IgD-negative memory B cell (primary cell): ENCODE results near the gene FCRL3. TPM values are rescaled to one million over a fixed set of nuclear protein-coding genes. Genes with fewer than 3 reads are reported as not detected.
A peak's percentile ranks its signal among the peaks of the same experiment; 100 is the strongest.
"Not testable (repeated sequence)": the region's sequence is repeated elsewhere in the genome, so short reads cannot be mapped to it uniquely, and the experiment has no call there.

ENCODE experiments used
- H3K27ac Mint-ChIP-seq, 3 donors: one replicate each; pipeline ENCODE4 v1.8.0; 2020 to 2022; ENCODE audit warnings: mild to moderate bottlenecking in 3 of 3, mixed read lengths in 3 of 3, moderate library complexity in 1 of 3
- H3K27me3 Mint-ChIP-seq: one replicate; pipeline ENCODE4 v1.8.0; 2021; ENCODE audit warnings: mixed read lengths
- H3K36me3 Mint-ChIP-seq: one replicate; pipeline ENCODE4 v1.8.0; 2020; ENCODE audit warnings: mild to moderate bottlenecking, mixed read lengths
- H3K4me1 Mint-ChIP-seq, 3 donors: one replicate each; pipeline ENCODE4 v1.8.0; 2020 to 2022; ENCODE audit warnings: mixed read lengths in 3 of 3, mild to moderate bottlenecking in 1 of 3
- H3K4me3 Mint-ChIP-seq, 4 donors: one replicate each; pipeline ENCODE4 v1.8.0; 2020 to 2022; ENCODE audit warnings: mild to moderate bottlenecking in 4 of 4, mixed read lengths in 4 of 4, moderate library complexity in 3 of 4
- H3K9me3 Mint-ChIP-seq, 3 donors: one replicate each; pipeline ENCODE4 v1.8.0; 2020 to 2021; ENCODE audit warnings: mixed read lengths in 3 of 3, mild to moderate bottlenecking in 1 of 3
- polyA plus RNA-seq: library from polyadenylated mRNA; unstranded; fragments of 300-500 nt; fragmentation: Illumina TruSeq; gene quantifications from one replicate; pipeline ENCODE4 v1.2.3, GENCODE V29; 2021

FCRL3 gene, protein sequence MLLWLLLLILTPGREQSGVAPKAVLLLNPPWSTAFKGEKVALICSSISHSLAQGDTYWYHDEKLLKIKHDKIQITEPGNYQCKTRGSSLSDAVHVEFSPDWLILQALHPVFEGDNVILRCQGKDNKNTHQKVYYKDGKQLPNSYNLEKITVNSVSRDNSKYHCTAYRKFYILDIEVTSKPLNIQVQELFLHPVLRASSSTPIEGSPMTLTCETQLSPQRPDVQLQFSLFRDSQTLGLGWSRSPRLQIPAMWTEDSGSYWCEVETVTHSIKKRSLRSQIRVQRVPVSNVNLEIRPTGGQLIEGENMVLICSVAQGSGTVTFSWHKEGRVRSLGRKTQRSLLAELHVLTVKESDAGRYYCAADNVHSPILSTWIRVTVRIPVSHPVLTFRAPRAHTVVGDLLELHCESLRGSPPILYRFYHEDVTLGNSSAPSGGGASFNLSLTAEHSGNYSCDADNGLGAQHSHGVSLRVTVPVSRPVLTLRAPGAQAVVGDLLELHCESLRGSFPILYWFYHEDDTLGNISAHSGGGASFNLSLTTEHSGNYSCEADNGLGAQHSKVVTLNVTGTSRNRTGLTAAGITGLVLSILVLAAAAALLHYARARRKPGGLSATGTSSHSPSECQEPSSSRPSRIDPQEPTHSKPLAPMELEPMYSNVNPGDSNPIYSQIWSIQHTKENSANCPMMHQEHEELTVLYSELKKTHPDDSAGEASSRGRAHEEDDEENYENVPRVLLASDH
- 84.5 TPM for polyA plus RNA-seq

DNA sequence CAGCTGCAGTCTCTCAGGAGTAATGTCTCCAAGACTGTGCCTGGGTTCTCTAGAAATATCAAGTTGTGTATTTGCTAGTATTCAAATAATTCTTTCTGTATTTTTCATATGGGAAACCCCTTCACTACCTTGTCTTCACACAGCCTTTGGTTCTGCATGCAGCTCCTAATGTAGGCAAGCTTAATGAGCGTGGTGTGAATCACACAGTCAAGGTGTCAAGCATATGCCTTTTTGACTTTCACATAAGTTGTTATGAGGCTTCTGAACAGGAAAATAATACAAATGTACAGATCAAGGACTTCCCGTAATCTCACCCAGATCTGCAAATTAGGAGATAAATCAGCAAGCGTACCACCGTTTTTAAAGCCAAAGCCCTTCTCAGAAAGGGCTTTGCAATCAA lies at the start of gene FCRL3:
TSS of gene FCRL3 (minus strand) at position 38 of the 400 bp plus-strand sequence. CDS start 280 bp downstream, outside the sequence.
- H3K4me3 Mint-ChIP-seq = peak within 1 kb of the TSS; percentile 86 to 97 (median 91)
- peaks cover 71 to 74% (median 73%) of the 10 kb centered on the region in 3 donors for H3K4me1 Mint-ChIP-seq
- peaks cover 0 to 2% (median 0%) of the 10 kb centered on the region in 3 donors for H3K9me3 Mint-ChIP-seq
- H3K36me3 Mint-ChIP-seq = no peaks in the 10 kb centered on the region
- peak within 1 kb of the TSS; percentile 71 to 90 (median 86) for H3K27ac Mint-ChIP-seq
- no peaks in the 10 kb centered on the region for H3K27me3 Mint-ChIP-seq

DNA sequence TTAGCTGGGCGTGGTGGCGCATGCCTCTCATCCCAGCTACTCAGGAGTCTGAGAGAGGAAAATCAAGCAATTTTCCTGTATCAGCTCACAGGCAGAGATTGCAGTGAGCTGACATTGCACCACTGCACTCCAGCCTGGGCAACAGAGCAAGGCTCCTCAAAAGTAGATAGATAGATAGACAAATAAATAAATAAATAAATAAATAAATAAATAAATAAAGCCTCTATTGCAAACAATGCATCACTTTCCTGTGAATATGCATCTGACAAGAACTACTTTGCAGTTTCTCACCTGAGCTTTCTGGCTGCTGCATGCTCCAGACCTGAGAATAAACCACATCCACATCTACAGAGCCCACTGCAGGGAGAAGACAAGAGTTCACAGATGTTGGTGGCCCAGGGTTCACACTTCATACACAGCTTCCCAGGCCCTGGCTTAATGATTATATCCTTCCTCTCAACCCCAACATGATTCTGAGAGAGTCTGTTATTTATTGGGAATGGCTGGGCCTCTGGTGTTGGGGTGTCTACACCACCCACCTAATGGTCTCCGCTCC lies 47.8 kb upstream of the FCRL3 start:
- Mint-ChIP-seq H3K4me3 (no peak overlapping the region), H3K27me3 (no peaks in the 10 kb centered on the region), H3K36me3 (peaks cover 14% of the 10 kb centered on the region), H3K4me1 (peaks cover 16 to 25% (median 22%) of the 10 kb centered on the region in 3 donors), H3K27ac (peak overlapping the region in 2 of 3 donors; percentile 21 to 42), H3K9me3 (no peaks in the 10 kb centered on the region)

DNA sequence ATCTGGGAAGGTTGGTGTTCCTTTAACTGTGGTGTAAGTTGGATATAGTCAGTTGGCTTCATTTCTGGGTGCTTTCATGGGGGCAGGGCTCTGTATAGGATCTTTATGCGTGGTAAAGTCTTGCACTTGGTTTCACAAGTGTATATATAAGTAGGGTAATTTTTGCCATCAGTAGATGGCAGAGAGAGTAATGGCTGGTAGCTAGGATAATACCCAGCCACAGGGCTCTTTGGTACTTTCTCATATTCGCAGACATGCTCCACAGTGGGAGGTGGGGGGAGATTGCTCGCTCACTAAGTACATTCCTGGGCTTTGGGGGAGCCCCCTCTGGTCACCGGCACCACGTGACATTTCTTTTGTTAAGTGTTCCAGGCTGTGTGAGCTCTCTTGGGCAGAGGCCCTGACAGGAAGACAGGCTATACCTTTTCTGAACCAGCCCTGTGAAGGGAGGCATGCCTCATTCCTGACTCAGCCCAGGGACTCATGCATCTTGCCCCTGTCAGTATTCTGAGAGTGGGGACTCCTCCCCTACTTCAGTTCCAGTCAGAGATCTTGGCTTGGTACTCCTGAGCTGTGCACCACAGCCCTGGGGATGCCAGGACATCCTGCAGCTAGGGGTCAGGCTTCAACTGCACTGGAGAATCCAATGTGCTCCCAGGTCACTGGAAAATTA lies 38.8 kb upstream of the FCRL3 start:
- H3K4me1 Mint-ChIP-seq = peaks cover 30 to 42% (median 34%) of the 10 kb centered on the region in 3 donors
- H3K9me3 Mint-ChIP-seq = no peaks in the 10 kb centered on the region
- no peak overlapping the region for H3K4me3 Mint-ChIP-seq
- no peak overlapping the region for H3K27ac Mint-ChIP-seq
- H3K27me3 Mint-ChIP-seq = no peaks in the 10 kb centered on the region
- peaks cover 7% of the 10 kb centered on the region for H3K36me3 Mint-ChIP-seq

DNA sequence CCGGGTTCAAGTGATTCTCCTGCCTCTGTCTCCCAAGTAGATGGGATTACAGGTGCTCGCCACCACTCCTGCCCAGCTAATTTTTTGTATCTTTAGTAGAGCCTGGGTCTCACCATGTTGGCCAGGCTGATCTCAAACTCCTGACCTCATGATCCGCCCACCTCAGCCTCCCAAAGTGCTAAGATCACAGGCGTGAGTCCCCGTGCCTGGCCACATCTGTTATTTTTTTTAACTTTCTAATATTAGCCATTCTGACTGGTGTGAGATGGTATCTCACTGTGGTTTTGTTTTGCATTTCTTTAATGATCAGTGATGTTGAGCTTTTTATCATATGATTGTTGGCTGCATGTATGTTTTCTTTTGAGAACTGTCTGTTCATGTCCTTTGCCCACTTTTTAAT lies 35.4 kb upstream of the FCRL3 start:
- H3K36me3 Mint-ChIP-seq, H3K27me3 Mint-ChIP-seq, H3K9me3 Mint-ChIP-seq: not testable (repeated sequence)
- H3K4me3 Mint-ChIP-seq = peak overlapping the region in 2 of 4 donors; percentile 63 to 69
- H3K27ac Mint-ChIP-seq = peak overlapping the region in 2 of 3 donors; percentile 15 to 71
- peaks cover 49 to 62% (median 51%) of the 10 kb centered on the region in 3 donors for H3K4me1 Mint-ChIP-seq

DNA sequence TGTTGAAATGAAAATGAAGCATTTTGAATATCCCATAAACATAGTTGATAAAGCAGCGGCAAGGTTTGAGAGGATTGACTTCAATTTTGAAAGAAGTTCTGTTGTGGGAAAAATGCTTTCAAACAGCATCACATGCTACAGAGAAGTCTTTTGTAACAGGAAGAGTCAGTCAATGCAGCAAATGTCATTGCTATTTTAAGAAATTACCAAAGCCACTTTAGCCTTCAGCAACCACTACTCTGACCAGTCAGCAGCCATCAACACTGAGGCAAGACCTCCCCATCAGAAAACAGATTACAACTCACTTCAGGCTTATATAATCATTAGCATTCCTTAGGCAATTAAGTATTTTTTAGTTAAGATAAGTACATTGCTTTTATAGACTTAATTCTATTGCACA lies 33.8 kb upstream of the FCRL3 start:
- Mint-ChIP-seq H3K27me3 (no peaks in the 10 kb centered on the region), H3K27ac (peak overlapping the region; percentile 8 to 81 (median 21)), H3K9me3 (no peaks in the 10 kb centered on the region), H3K4me1 (peaks cover 52 to 60% (median 56%) of the 10 kb centered on the region in 3 donors), H3K36me3 (peaks cover 4% of the 10 kb centered on the region), H3K4me3 (peak overlapping the region in 2 of 4 donors; percentile 68 to 69)

DNA sequence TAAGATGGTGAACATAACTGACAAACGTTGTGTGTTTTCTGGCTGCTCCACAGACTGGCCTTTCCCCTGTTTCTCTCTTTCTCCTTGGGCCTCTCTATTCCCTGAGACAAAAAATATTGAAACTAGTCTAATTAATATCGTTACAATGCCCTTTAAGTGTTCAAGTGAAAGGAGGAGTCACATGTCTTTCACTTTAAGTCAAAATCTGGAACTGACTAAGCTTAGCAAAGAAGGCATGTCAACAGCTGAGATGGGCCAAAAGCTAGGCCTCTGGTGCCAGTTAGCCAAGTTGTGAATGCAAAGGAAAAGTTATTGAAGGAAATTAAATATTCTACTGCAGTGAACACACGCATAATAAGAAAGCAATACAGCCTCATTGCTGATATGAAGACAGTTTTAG lies 32.2 kb upstream of the FCRL3 start:
- Mint-ChIP-seq H3K4me1 (peaks cover 56 to 62% (median 59%) of the 10 kb centered on the region in 3 donors), H3K36me3 (peaks cover 2% of the 10 kb centered on the region), H3K4me3 (peak overlapping the region in 3 of 4 donors; percentile 5 to 79 (median 63)), H3K27me3 (no peaks in the 10 kb centered on the region), H3K9me3 (no peaks in the 10 kb centered on the region), H3K27ac (peak overlapping the region in 2 of 3 donors; percentile 8 to 90)

DNA sequence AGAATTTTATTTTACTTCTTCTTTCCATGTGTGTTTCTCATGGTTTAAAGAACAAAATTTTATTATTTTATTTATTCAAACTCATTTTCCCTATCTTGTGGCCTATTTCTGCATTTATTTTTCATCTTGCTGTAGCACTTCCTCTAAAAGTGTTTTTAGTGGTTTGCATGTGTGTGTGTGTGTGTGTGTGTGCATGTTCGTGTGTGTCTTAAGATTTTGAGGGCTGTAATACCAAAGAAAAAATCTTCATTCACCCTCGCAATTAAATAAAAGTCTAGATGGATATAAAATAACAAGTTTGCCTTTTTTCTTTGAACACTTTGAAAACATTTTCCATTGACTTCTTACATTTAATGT lies 24.6 kb upstream of the FCRL3 start:
- Mint-ChIP-seq H3K36me3 (peaks cover 4% of the 10 kb centered on the region), H3K4me3 (peak overlapping the region; percentile 44 to 76 (median 54)), H3K4me1 (peaks cover 54 to 60% (median 59%) of the 10 kb centered on the region in 3 donors), H3K27me3 (no peaks in the 10 kb centered on the region), H3K9me3 (peaks cover 4 to 11% (median 6%) of the 10 kb centered on the region in 3 donors), H3K27ac (peak overlapping the region; percentile 95 to 98 (median 96))

DNA sequence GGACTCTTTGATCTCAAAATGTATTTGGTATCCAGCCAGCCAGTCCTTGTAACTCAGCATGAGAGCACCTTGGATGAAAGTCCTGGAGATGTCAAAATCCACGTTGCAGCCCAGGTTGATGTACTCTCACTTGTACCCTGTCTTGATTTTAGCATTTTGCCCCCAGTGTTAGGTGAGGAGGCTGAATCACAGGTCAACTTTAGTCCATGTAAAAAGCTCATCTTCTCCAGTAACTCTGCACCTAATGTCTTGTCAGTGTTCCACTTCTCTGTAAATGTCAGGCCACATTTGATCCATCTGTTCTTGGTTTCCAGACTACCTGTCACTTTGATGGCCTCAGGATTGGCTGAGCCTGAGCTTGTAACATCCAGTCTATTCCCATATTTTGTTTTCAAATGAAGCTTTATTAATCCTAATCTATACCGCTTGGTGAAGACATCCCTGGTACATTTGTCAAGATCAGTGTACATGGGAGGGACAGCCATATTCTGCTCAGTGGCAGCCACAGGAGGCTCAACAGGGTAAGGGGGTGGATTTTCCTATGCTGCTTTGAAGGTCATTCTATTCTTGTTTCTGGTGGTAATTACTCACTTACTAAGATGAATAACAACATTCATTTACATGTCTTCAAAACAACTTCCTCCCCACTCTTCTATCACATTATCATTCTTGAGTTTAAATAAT lies 24.1 kb upstream of the FCRL3 start:
- Mint-ChIP-seq H3K27ac (peak overlapping the region; percentile 89 to 98 (median 95)), H3K4me1 (peaks cover 54 to 63% (median 60%) of the 10 kb centered on the region in 3 donors), H3K9me3 (peaks cover 4 to 11% (median 6%) of the 10 kb centered on the region in 3 donors), H3K36me3 (peaks cover 4% of the 10 kb centered on the region), H3K27me3 (no peaks in the 10 kb centered on the region), H3K4me3 (peak overlapping the region; percentile 42 to 76 (median 62))

DNA sequence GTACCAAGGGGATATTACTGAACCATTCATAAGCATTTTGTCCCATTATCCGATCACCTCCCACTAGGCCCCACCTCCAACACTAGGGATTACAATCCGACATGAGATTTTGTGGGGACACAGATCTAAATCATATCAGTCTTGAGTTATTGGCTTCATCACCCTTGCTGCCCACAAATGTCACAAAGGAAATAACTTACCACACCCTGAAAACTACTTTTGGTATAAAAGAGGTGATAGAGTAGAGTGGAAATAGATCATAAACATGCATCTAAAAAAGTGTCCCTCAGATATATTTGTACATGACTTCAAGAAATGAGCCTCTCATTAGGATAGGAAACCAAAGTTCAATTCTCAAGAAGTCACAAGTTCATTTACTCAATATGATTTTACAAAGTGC lies 22.6 kb upstream of the FCRL3 start:
- Mint-ChIP-seq H3K9me3 (peaks cover 4 to 11% (median 6%) of the 10 kb centered on the region in 3 donors), H3K27me3 (no peaks in the 10 kb centered on the region), H3K4me3 (peak overlapping the region in 3 of 4 donors; percentile 15 to 91 (median 77)), H3K36me3 (peaks cover 4% of the 10 kb centered on the region), H3K4me1 (peaks cover 49 to 60% (median 54%) of the 10 kb centered on the region in 3 donors), H3K27ac (peak overlapping the region in 2 of 3 donors; percentile 27 to 65)

DNA sequence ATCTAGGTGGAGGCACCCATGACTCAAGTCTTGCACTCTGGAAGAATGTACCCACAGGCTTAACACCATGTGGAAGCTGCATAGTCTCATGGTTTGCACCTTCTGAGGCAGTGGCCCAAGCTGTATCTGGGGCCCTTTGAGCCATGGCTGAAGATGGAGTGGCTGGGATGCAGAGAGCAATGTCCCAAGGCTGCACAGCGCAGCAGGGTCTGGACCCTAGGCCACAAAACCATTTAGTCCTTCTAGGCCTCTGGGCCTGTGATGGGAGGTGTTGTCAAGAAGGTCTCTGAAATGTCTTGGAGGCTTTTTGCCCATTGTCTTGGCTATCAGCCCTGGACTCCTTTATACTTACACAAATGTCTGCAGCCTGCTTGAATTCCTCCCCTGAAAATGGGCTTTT lies 21.4 kb upstream of the FCRL3 start:
- Mint-ChIP-seq H3K4me1 (peaks cover 39 to 48% (median 42%) of the 10 kb centered on the region in 3 donors), H3K36me3 (peaks cover 4% of the 10 kb centered on the region), H3K27ac (no peak overlapping the region), H3K9me3 (peaks cover 4 to 11% (median 6%) of the 10 kb centered on the region in 3 donors), H3K4me3 (peak overlapping the region in 1 of 4 donors; percentile 12), H3K27me3 (no peaks in the 10 kb centered on the region)

DNA sequence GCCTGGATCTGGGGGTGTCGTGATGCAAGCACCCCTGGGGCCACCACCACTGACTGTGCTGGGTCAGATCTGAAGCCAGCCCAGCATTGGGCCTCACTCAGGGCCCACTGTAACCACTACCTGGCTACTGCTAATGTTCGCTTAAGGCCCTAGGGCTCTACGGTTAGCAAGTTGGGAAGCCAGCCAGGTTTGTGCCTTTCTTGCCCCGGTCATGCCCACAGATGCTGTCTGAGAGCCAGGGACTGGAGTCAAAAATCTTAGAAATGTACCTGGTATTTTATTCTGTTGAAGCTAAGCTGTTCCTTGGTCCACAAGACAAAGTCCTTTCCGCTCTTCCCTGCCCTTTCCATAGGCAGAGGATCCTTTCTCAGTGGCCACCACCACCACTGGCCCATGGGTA lies 15.2 kb upstream of the FCRL3 start:
- Mint-ChIP-seq H3K36me3 (no peaks in the 10 kb centered on the region), H3K4me3 (no peak overlapping the region), H3K4me1 (peaks cover 5 to 24% (median 12%) of the 10 kb centered on the region in 3 donors), H3K9me3 (peaks cover 0 to under 1% (median under 1%) of the 10 kb centered on the region in 3 donors), H3K27me3 (no peaks in the 10 kb centered on the region), H3K27ac (no peak overlapping the region)

DNA sequence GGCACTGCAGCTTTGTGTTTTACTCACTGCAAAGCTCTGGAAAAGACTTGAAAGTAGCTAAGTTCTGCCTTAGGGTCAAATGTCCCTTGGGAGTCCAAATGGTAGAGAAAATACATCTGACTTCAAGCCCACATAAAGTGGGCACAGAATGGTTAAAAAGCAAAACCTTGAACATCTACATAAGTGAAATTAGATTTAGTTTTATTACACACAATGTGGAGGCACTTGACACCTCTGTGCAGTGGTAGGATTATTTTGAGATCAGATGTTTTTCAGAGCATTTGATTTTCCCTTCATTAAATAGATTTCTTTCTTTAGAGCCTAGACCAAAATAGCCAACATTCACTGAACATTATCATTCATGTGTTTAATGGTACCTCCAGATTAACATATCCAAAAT lies 11.2 kb upstream of the FCRL3 start:
- Mint-ChIP-seq H3K27ac (peak overlapping the region in 1 of 3 donors; percentile 13), H3K4me3 (no peak overlapping the region), H3K9me3 (peaks cover 0 to under 1% (median 0%) of the 10 kb centered on the region in 3 donors), H3K27me3 (no peaks in the 10 kb centered on the region), H3K36me3 (no peaks in the 10 kb centered on the region), H3K4me1 (peaks cover 30 to 53% (median 31%) of the 10 kb centered on the region in 3 donors)

DNA sequence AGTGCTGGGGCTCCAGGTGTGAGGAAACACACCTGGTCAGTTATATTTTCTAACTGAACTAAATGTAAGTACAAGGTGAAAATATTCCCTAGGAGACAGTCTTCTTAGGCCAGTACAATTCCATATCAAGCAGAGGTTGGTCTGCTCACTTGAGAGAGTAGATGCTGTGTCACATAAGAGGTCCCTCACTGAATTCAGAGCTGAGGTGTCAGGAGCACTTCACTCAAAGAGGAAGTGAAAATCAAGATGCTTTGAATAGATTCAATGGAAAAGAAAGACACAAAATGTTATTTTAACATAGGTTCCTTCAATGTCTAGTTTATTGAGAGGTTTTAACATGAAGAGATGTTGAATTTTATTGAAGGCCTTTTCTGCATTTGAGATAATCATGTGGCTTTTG lies 4.3 kb upstream of the FCRL3 start:
- peaks cover 59 to 67% (median 61%) of the 10 kb centered on the region in 3 donors for H3K4me1 Mint-ChIP-seq
- H3K27ac Mint-ChIP-seq = peak overlapping the region; percentile 12 to 24 (median 23)
- peaks cover 1% of the 10 kb centered on the region for H3K36me3 Mint-ChIP-seq
- H3K27me3 Mint-ChIP-seq = no peaks in the 10 kb centered on the region
- H3K4me3 Mint-ChIP-seq = peak overlapping the region; percentile 1 to 79 (median 5)
- peaks cover 0 to 4% (median 4%) of the 10 kb centered on the region in 3 donors for H3K9me3 Mint-ChIP-seq

DNA sequence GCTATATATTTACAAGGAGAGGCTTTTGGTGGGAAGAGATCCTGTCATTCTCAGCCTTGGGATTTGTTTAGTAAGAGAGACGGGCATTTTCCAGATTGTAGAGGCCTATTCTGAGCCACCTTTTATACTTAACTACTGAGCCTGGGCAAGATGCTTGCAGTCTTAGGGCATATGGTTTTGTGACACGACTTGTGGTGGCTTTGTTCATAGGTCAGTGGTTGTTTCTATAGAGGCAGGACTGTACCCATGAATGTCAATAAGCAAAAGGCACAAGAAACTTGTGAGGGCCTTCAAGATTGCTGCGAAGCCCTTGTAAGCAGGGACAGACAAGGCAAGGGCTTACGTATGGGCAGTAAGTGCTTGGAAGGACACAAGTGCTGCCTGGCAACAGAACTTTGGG lies 3.4 kb upstream of the FCRL3 start:
- Mint-ChIP-seq H3K36me3 (peaks cover 1% of the 10 kb centered on the region), H3K27ac (no peak overlapping the region), H3K9me3 (peaks cover 0 to 4% (median 4%) of the 10 kb centered on the region in 3 donors), H3K4me1 (peaks cover 60 to 67% (median 62%) of the 10 kb centered on the region in 3 donors), H3K4me3 (peak overlapping the region in 1 of 4 donors; percentile 58), H3K27me3 (no peaks in the 10 kb centered on the region)
